Measurements from ENCODE around the gene TOP3B. TPM values are rescaled to one million over a fixed set of nuclear protein-coding genes. Genes with fewer than 3 reads are reported as not detected.

The TOP3B gene
- polyA plus RNA-seq, 1 donor from 2014 or later: 33.7 TPM

DNA sequence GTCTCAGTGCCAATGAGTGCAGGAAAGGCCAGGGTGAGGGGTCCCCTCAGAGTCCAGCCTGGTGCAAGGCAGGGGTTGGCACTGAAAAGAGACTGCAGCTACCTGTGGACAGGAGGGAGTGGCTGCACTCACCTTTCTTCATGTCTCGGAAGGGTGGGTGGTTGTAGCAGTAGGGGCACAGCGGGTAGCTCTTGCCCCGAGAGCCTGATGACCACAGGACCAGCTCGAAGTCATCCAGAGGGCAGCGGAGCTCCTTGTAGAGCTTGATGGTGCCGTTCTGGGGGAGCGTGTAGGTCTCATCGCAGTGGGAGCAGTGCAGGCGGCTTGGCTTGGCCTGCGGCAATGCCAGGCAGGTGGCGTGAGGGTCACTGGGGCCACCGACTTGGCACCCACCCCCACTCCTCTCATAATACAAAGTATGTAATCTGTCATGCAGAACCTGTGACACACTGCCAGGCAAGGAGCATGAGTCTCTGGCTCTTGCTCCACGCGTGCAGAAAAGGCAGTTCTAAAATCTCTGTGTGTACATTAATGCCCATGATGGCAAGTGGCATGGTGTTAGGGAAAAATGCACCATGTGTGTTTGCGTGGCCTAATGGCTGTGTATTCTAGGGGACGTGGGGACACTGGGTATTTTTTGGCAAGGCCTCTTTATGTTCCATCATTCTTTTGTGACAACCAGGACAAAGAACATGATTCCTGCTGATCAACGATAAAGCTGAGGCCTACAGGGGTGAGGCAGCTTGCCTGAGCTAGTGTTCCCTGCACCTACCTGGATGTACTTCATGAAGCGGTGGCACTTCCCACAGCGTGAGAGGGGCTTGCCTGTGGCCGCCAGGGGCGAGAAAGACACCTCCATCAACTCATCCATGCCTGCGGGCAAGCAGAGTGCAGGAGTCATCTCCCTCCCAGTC, 24.0 kb downstream of the TOP3B start:
- H3K27ac ChIP-seq (ENCODE audit: low read length): no peak overlapping the region
- H2AFZ ChIP-seq (ENCODE audit: low read depth, low read length): no peak overlapping the region
- no peaks in the 10 kb centered on the region for H3K79me2 ChIP-seq (replicated peaks; ENCODE audit: insufficient read depth, low read length)
- no peaks in the 10 kb centered on the region for H3K9me2 ChIP-seq (ENCODE audit: insufficient read depth, low read length)
- H3K9ac ChIP-seq (ENCODE audit: low read length): no peak overlapping the region
- no peaks in the 10 kb centered on the region for H3K9me3 ChIP-seq (ENCODE audit: low read length)
- no peaks in the 10 kb centered on the region for H3K36me3 ChIP-seq (ENCODE audit: insufficient read depth, low read length)
- H3K4me2 ChIP-seq (ENCODE audit: low read length): no peak overlapping the region
- no peaks in the 10 kb centered on the region for H3K27me3 ChIP-seq (ENCODE audit: insufficient read depth, low read depth, low read length)
- TF ChIP-seq, protein P1, sequence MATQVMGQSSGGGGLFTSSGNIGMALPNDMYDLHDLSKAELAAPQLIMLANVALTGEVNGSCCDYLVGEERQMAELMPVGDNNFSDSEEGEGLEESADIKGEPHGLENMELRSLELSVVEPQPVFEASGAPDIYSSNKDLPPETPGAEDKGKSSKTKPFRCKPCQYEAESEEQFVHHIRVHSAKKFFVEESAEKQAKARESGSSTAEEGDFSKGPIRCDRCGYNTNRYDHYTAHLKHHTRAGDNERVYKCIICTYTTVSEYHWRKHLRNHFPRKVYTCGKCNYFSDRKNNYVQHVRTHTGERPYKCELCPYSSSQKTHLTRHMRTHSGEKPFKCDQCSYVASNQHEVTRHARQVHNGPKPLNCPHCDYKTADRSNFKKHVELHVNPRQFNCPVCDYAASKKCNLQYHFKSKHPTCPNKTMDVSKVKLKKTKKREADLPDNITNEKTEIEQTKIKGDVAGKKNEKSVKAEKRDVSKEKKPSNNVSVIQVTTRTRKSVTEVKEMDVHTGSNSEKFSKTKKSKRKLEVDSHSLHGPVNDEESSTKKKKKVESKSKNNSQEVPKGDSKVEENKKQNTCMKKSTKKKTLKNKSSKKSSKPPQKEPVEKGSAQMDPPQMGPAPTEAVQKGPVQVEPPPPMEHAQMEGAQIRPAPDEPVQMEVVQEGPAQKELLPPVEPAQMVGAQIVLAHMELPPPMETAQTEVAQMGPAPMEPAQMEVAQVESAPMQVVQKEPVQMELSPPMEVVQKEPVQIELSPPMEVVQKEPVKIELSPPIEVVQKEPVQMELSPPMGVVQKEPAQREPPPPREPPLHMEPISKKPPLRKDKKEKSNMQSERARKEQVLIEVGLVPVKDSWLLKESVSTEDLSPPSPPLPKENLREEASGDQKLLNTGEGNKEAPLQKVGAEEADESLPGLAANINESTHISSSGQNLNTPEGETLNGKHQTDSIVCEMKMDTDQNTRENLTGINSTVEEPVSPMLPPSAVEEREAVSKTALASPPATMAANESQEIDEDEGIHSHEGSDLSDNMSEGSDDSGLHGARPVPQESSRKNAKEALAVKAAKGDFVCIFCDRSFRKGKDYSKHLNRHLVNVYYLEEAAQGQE (IDR thresholded peaks at IDR 0.05; ENCODE audit: borderline replicate concordance): no peak
- TF ChIP-seq RAD21 (conservative IDR thresholded peaks at IDR 0.05) (no peak), SMC3 (conservative IDR thresholded peaks at IDR 0.05; ENCODE audit: poor library complexity) (no peak), EZH2 (IDR thresholded peaks at IDR 0.05; ENCODE audit: borderline replicate concordance, insufficient read depth, low read length, poor library complexity, severe bottlenecking) (no peak), POLR2AphosphoS5 (IDR thresholded peaks at IDR 0.05) (no peak), TAF1 (IDR thresholded peaks at IDR 0.05; ENCODE audit: low read depth) (no peak), EP300 (conservative IDR thresholded peaks at IDR 0.05; ENCODE audit: poor library complexity, severe bottlenecking) (no peak), MXI1 (conservative IDR thresholded peaks at IDR 0.05; ENCODE audit: poor library complexity, severe bottlenecking) (no peak)
- TF ChIP-seq, protein P2, sequence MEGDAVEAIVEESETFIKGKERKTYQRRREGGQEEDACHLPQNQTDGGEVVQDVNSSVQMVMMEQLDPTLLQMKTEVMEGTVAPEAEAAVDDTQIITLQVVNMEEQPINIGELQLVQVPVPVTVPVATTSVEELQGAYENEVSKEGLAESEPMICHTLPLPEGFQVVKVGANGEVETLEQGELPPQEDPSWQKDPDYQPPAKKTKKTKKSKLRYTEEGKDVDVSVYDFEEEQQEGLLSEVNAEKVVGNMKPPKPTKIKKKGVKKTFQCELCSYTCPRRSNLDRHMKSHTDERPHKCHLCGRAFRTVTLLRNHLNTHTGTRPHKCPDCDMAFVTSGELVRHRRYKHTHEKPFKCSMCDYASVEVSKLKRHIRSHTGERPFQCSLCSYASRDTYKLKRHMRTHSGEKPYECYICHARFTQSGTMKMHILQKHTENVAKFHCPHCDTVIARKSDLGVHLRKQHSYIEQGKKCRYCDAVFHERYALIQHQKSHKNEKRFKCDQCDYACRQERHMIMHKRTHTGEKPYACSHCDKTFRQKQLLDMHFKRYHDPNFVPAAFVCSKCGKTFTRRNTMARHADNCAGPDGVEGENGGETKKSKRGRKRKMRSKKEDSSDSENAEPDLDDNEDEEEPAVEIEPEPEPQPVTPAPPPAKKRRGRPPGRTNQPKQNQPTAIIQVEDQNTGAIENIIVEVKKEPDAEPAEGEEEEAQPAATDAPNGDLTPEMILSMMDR (IDR thresholded peaks at IDR 0.05; ENCODE audit: poor library complexity, severe bottlenecking): no peak
- no peaks in the 10 kb centered on the region for H4K20me1 ChIP-seq (ENCODE audit: insufficient read depth)
- no peak overlapping the region for H3K4me3 ChIP-seq (ENCODE audit: low read length)
- no peaks in the 10 kb centered on the region for H3F3A ChIP-seq (ENCODE audit: insufficient read depth, low read length, poor library complexity, severe bottlenecking)

DNA sequence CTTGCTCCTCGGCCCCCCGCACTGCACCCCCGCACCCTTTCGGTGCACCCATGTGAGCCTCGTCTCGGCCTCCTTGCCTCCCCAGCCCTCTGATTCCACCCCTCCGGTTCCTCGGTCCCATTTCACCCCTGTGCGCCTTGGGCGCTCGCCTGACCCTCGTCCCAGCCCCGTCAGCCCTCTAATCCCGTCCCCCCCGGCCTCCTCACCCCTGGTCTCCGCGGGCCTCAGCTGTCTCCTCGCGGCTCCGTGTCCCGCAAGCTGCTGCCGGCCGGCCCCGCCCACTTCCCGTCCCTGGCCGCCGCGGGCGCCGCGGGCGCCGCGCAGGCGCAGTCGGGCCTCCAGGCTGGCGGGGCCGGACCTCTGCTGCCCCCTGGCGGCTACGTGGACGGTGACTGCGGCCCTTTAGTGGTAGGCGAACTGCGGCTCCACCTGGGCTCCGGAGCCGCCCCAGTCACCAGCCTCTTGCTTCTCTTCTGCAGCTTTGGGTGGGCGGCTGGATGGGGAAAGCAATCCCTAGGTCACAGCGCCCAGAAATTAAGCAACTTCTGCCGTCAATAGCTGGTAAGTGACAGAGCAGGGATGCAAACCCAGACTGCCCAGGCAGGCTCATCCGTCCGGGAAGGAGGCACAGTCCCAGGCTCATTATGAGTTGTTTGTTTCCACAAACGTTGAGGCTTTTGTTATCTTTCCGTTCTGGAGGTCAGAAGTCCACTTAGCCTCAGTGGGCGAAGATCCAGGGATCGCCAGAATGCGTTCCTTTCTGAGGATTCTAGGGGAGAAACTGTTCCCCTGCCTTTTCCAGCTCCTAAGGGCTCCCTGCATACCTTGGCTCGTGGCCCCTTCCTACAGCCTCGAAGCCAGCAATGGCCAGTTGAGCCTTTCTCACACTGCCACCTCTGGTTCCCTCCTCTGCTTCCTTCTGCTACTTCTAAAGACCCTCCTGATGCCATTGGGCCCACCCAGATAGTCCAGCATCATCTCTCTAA, 29.7 kb downstream of the TOP3B start, which contains the start of gene PPM1F:
Gene PPM1F (minus strand): TSS at position 263 of the 986 bp plus-strand sequence. CDS start 6,800 bp downstream, outside the sequence.
- H3K4me3 ChIP-seq (ENCODE audit: low read length): peak within 1 kb of the TSS; percentile 89
- no peaks in the 10 kb centered on the region for H3F3A ChIP-seq (ENCODE audit: insufficient read depth, low read length, poor library complexity, severe bottlenecking)
- H3K9me2 ChIP-seq (ENCODE audit: insufficient read depth, low read length): no peaks in the 10 kb centered on the region
- H4K20me1 ChIP-seq (ENCODE audit: insufficient read depth): no peaks in the 10 kb centered on the region
- peak within 1 kb of the TSS; percentile 15 for H3K27ac ChIP-seq (ENCODE audit: low read length)
- peak within 1 kb of the TSS; percentile 87 for H3K9ac ChIP-seq (ENCODE audit: low read length)
- H3K9me3 ChIP-seq (ENCODE audit: low read length): no peaks in the 10 kb centered on the region
- TF ChIP-seq SMC3 (conservative IDR thresholded peaks at IDR 0.05; ENCODE audit: poor library complexity): peak; percentile 86
- peak; percentile 81 for TF ChIP-seq MXI1 (conservative IDR thresholded peaks at IDR 0.05; ENCODE audit: poor library complexity, severe bottlenecking)
- TF ChIP-seq RAD21 (conservative IDR thresholded peaks at IDR 0.05): peak; percentile 78
- TF ChIP-seq, protein P1 (IDR thresholded peaks at IDR 0.05; ENCODE audit: borderline replicate concordance): no peak
- TF ChIP-seq EP300 (conservative IDR thresholded peaks at IDR 0.05; ENCODE audit: poor library complexity, severe bottlenecking): peak; percentile 27
- TF ChIP-seq POLR2AphosphoS5 (IDR thresholded peaks at IDR 0.05): peak; percentile 77
- TF ChIP-seq, protein P2 (IDR thresholded peaks at IDR 0.05; ENCODE audit: poor library complexity, severe bottlenecking): peak; percentile 99
- no peak for TF ChIP-seq TAF1 (IDR thresholded peaks at IDR 0.05; ENCODE audit: low read depth)
- no peaks in the 10 kb centered on the region for H3K27me3 ChIP-seq (ENCODE audit: insufficient read depth, low read depth, low read length)
- no peaks in the 10 kb centered on the region for H3K36me3 ChIP-seq (ENCODE audit: insufficient read depth, low read length)
- no peaks in the 10 kb centered on the region for H3K79me2 ChIP-seq (replicated peaks; ENCODE audit: insufficient read depth, low read length)
- H2AFZ ChIP-seq (ENCODE audit: low read depth, low read length): peak within 1 kb of the TSS; percentile 52
- peak within 1 kb of the TSS; percentile 52 for H3K4me2 ChIP-seq (ENCODE audit: low read length)

All from neural cell (in vitro differentiated cells).